ENCODE measurements around the gene CSGALNACT2. TPM values are rescaled to one million over a fixed set of nuclear protein-coding genes. Genes with fewer than 3 reads are reported as not detected.

The CSGALNACT2 gene
- total RNA-seq, 2 experiments from 2014 or later = 19.3 to 19.5 TPM

Other genes with a start within 250 kb of the CSGALNACT2 start
- under 1 TPM; 0.19 to 0.32 TPM for gene RET, start 61.4 kb upstream of the CSGALNACT2 start, total RNA-seq
- under 1 TPM; 0.44 to 0.64 TPM for gene RASGEF1A, start 128.6 kb downstream of the CSGALNACT2 start, total RNA-seq
- not detected for gene FXYD4, start 233.2 kb downstream of the CSGALNACT2 start, total RNA-seq